Measurements from ENCODE around the gene ANKRD16. TPM values are rescaled to one million over a fixed set of nuclear protein-coding genes. Genes with fewer than 3 reads are reported as not detected.

ANKRD16 gene
- total RNA-seq, 4 donors from 2014 or later = 8.0 to 19.8 (median 13.1) TPM

GRCh38 chr10:5933909-5934546, 44.3 kb upstream of the ANKRD16 start:
- no peaks in the 10 kb centered on the region for H3K4me1 ChIP-seq
- H3K27me3 ChIP-seq = no peaks in the 10 kb centered on the region
- intact Hi-C loops (cut with DNase I) = no loop called here
- H3K36me3 ChIP-seq = peaks cover 33 to 48% of the 10 kb centered on the region in 2 donors
- DNase-seq = no peak
- H3K9me3 ChIP-seq = no peaks in the 10 kb centered on the region
- no peak overlapping the region for H3K27ac ChIP-seq
- no peak for TF ChIP-seq POLR2A (IDR thresholded peaks at IDR 0.05)
- TF ChIP-seq CTCF (IDR thresholded peaks at IDR 0.05) = no peak
- WGBS, 2 donors = 96 to 97% methylated on average over 14 of the region's 14 CpGs
- H3K4me3 ChIP-seq (replicated peaks in 1 of 3) = no peak overlapping the region

GRCh38 chr10:5932345-5932744, 42.7 kb upstream of the ANKRD16 start:
- TF ChIP-seq POLR2A (IDR thresholded peaks at IDR 0.05) = no peak
- TF ChIP-seq CTCF (IDR thresholded peaks at IDR 0.05) = no peak
- Histone ChIP-seq H3K27ac (no peak overlapping the region), H3K27me3 (no peaks in the 10 kb centered on the region), H3K4me3 (replicated peaks in 1 of 3) (no peak overlapping the region), H3K36me3 (peaks cover 35 to 51% of the 10 kb centered on the region in 2 donors), H3K9me3 (no peaks in the 10 kb centered on the region), H3K4me1 (no peaks in the 10 kb centered on the region)
- no peak for DNase-seq
- intact Hi-C loops (cut with DNase I) = no loop called here
- WGBS, 2 donors = 91 to 95% methylated on average over 5 of the region's 5 CpGs

- Histone ChIP-seq H3K4me1 (no peaks in the 10 kb centered on the region), H3K27ac (no peak overlapping the region), H3K9me3 (no peaks in the 10 kb centered on the region), H3K4me3 (replicated peaks in 1 of 3) (no peak overlapping the region), H3K27me3 (no peaks in the 10 kb centered on the region), H3K36me3 (peaks cover 41 to 52% of the 10 kb centered on the region in 2 donors)
- intact Hi-C loops (cut with DNase I) = no loop called here
- 89 to 91% methylated on average over 11 of the region's 11 CpGs for WGBS, 2 donors
- no peak for TF ChIP-seq POLR2A (IDR thresholded peaks at IDR 0.05)
- no peak for DNase-seq
These were observed 40.6 kb upstream of the ANKRD16 start for GRCh38 chr10:5930272-5930671.

GRCh38 chr10:5929442-5929841, 39.7 kb upstream of the ANKRD16 start:
- no peak for TF ChIP-seq CTCF (IDR thresholded peaks at IDR 0.05)
- no peak for TF ChIP-seq POLR2A (IDR thresholded peaks at IDR 0.05)
- Histone ChIP-seq H3K27ac (no peak overlapping the region), H3K4me3 (replicated peaks in 1 of 3) (no peak overlapping the region), H3K4me1 (no peaks in the 10 kb centered on the region), H3K27me3 (no peaks in the 10 kb centered on the region), H3K9me3 (no peaks in the 10 kb centered on the region), H3K36me3 (peaks cover 46 to 56% of the 10 kb centered on the region in 2 donors)
- WGBS, 2 donors = 78 to 86% methylated on average over 8 of the region's 8 CpGs
- intact Hi-C loops (cut with DNase I) = no loop called here
- DNase-seq = no peak

DNA sequence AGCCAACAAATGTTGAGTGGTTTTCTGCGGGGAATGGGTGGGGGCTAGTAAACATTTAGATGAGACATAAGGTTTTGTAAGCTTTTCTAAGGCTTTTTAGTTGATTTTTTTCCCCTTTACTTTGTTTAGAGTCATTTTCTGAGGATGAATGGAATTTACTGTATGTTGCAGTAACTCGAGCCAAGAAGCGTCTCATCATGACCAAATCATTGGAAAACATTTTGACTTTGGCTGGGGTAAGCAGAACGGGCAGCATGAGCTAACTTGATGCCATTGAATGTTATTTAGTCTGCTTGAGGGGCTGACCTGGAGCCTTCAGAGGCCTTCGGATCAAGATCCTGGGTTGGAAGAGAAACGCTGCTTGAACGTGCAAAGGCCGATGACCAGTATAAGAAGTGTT, 37.6 kb upstream of the ANKRD16 start:
- no peaks in the 10 kb centered on the region for H3K27me3 ChIP-seq
- peaks cover 67 to 74% of the 10 kb centered on the region in 2 donors for H3K36me3 ChIP-seq
- H3K4me1 ChIP-seq = no peaks in the 10 kb centered on the region
- no peak overlapping the region for H3K27ac ChIP-seq
- DNase-seq = no peak
- no peaks in the 10 kb centered on the region for H3K9me3 ChIP-seq
- intact Hi-C loops (cut with DNase I) = no loop called here
- TF ChIP-seq POLR2A (IDR thresholded peaks at IDR 0.05) = no peak
- no peak overlapping the region for H3K4me3 ChIP-seq (replicated peaks in 1 of 3)
- WGBS, 2 donors = 91 to 95% methylated on average over 8 of the region's 8 CpGs

DNA sequence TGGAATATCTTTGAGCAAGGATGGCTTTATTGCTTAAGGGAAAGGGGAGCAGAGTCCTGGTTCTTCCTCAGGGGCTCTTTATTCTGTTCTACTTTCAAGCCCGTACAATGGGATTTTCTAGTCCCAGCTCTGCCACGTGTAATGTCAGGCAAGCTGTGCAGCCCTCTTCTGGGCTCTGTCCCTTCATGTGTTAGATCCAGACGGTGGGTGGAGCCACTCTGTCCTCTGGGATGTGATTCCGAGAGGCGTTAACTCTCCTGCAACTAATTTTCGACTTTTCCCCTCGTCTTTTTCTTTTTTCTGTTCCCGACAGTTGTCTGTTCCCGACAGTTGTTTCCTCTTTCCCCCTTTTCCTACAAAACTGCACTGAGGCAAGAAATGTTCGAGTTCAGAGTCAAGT, 35.2 kb upstream of the ANKRD16 start:
- no peak for TF ChIP-seq CTCF (IDR thresholded peaks at IDR 0.05)
- no peak for TF ChIP-seq POLR2A (IDR thresholded peaks at IDR 0.05)
- H3K27me3 ChIP-seq = no peaks in the 10 kb centered on the region
- H3K4me3 ChIP-seq (replicated peaks in 1 of 3) = no peak overlapping the region
- H3K9me3 ChIP-seq = no peaks in the 10 kb centered on the region
- H3K27ac ChIP-seq = no peak overlapping the region
- intact Hi-C loops (cut with DNase I) = no loop called here
- no peak for DNase-seq
- H3K4me1 ChIP-seq = no peaks in the 10 kb centered on the region
- 86 to 90% methylated on average over 10 of the region's 10 CpGs for WGBS, 2 donors
- peaks cover 86 to 89% of the 10 kb centered on the region in 2 donors for H3K36me3 ChIP-seq
